Measurements from ENCODE around the gene ENOX1.

The ENOX1 gene

DNA sequence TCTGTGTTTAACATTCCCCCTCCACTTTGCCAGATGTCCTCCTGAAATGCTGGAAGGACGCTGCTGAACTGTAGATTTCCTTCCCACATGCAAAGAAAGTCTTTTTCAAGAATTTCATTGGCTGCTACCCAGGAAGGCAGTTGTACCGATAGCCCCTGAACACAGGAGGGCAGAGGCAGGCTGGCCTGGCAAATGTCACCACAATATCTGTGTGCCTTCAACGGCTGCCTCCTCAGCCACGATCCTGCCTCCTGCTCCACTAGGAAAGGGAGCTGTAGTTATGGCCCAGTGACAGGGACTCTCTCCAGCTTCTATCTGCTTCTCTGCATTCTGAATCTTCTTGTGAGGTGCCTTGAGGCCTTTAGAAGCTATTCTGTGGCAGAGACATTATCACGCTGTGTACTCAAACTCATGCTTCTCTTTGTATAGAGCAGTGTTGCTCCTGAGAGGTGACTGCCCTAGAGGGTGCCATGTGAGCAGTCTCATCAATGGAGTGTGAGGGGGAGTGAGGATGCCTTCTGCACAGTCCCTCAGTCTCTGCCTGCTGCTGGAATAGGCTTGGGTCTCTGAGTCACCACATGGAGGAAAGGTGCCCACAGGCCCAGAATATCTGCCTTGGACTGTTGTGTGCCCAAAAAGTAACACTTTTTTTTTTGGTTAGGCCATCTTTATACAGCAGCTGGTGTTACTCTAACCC is 483.6 kb downstream of the ENOX1 start:
- TF ChIP-seq CTCF (conservative IDR thresholded peaks at IDR 0.05; ENCODE audit: low read depth, low read length), result peak; percentile 76
- H3K4me3 ChIP-seq (ENCODE audit: low read length), result no peak overlapping the region
- DNase-seq (ENCODE audit: low read depth), result peak; percentile 40

GRCh38 chr13:43301346-43301969 is 485.3 kb downstream of the ENOX1 start:
- TF ChIP-seq CTCF (conservative IDR thresholded peaks at IDR 0.05; ENCODE audit: low read depth, low read length), result no peak
- no peak overlapping the region for H3K4me3 ChIP-seq (ENCODE audit: low read length)
- DNase-seq (ENCODE audit: low read depth), result no peak

- TF ChIP-seq CTCF (conservative IDR thresholded peaks at IDR 0.05; ENCODE audit: low read depth, low read length), result no peak
- no peak for DNase-seq (ENCODE audit: low read depth)
Measured at GRCh38 chr13:43300865-43301264, 485.9 kb downstream of the ENOX1 start.

DNA sequence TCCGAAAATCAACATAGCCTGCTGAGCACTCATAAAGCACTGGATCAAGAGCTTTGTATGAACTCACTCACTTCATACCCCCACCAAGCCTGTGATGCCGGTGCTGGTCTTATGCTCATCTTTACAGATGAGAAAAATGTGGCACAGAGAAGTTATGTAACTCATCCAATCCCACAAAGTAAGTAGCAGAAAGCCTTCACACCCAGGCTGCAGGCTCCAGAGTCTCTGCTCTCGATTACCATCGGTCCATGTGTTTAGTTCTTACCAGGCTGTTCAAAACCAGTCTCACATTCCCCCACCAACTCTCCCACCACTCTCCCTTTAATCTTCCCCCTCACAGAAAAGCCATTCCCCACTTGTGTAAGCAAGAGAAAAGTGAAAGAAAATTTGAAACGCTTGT is 487.4 kb downstream of the ENOX1 start:
- no peak for DNase-seq (ENCODE audit: low read depth)
- no peak for TF ChIP-seq CTCF (conservative IDR thresholded peaks at IDR 0.05; ENCODE audit: low read depth, low read length)

More at GRCh38 chr13:43300865-43301264, 485.9 kb downstream of the ENOX1 start:
- H3K4me3 ChIP-seq (ENCODE audit: low read length), result no peak overlapping the region

GRCh38 chr13:43298816-43299215 is 488.0 kb downstream of the ENOX1 start:
- DNase-seq (ENCODE audit: low read depth), result no peak
- no peak for TF ChIP-seq CTCF (conservative IDR thresholded peaks at IDR 0.05; ENCODE audit: low read depth, low read length)
- no peak overlapping the region for H3K4me3 ChIP-seq (ENCODE audit: low read length)

More for the DNA sequence above, 487.4 kb downstream of the ENOX1 start:
- no peak overlapping the region for H3K4me3 ChIP-seq (ENCODE audit: low read length)

DNA sequence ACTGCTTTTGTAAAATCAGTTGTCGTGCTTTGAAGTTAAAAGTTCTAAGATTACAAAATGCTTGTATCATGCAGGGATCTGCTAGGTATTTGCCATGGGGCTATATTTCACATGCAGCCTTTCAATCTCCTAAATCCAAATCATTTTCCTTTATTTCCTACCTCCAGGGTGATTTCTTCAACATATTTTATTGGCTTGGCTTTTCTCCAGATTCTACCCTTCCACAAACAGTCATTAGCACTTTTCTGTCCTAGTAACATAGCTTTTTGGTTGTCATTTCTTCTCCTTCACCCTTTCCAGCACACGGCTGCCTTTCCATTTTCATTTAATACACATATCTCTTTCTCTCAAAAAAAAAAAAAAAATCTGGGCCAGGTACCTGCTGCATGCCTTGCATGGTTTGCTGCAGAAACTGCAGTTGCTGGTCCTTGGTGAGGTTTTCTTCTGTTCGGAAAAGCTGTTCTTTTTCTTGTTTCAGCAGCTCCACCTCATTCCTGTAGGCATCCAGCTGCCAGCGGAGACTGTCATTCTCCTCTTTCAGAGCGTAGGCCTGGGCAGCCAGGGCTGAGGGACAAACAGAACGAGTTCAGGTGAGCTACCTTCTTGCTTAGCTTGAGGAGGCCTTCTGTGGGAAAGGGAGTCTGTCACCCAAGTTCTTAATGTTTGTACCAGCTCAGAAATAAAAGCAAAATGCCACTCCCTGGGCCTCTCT is 488.6 kb downstream of the ENOX1 start:
- H3K4me3 ChIP-seq (ENCODE audit: low read length), result no peak overlapping the region
- TF ChIP-seq CTCF (conservative IDR thresholded peaks at IDR 0.05; ENCODE audit: low read depth, low read length), result no peak
- no peak for DNase-seq (ENCODE audit: low read depth)
